Gastroesophageal sphincter (tissue), 4 donors: ENCODE data around the gene DIPK1A. TPM values are rescaled to one million over a fixed set of nuclear protein-coding genes. Genes with fewer than 3 reads are reported as not detected.

Source experiments
- ATAC-seq: fragments of 150-250 bp; one replicate; pipeline ENCODE4 v1.9.1; 2016; ENCODE audit warnings: mild to moderate bottlenecking, moderate library complexity
- H3K27ac ChIP-seq, 4 donors: fragments of 200-600 bp; sonication (generic) in 3 of 4; 1 replicate in 3 of 4; 2 replicates in 1 of 4; pipeline ENCODE4 v1.5.1; 2016 to 2019
- H3K27me3 ChIP-seq: fragments of 200-600 bp; sonication (generic); one replicate; pipeline ENCODE4 v1.5.1; 2019
- H3K36me3 ChIP-seq, 2 donors: fragments of 200-600 bp; sonication (generic); one replicate each; pipeline ENCODE4 v1.5.1; 2019; ENCODE audit warnings: control low read depth in 1 of 2
- H3K4me1 ChIP-seq, 3 donors: fragments of 200-600 bp; sonication (generic); 1 replicate in 2 of 3; 2 replicates in 1 of 3; pipeline ENCODE4 v1.5.1; 2016 to 2019; ENCODE audit warnings: control low read depth in 2 of 3
- H3K4me3 ChIP-seq, 2 donors: fragments of 200-600 bp; sonication (generic); one replicate each; pipeline ENCODE4 v1.5.1; 2019; ENCODE audit warnings: mild to moderate bottlenecking in 1 of 2, moderate library complexity in 1 of 2
- H3K9me3 ChIP-seq, 3 donors: fragments of 200-600 bp; sonication (generic); one replicate each; pipeline ENCODE4 v1.5.1; 2017 to 2019; ENCODE audit warnings: control low read depth in 2 of 3
- CTCF ChIP-seq, 4 experiments: fragments of 200-600 bp in 2 of 4; fragments of 450-650 bp in 2 of 4; sonication (generic) in 1 of 4; IDR thresholded peaks; one replicate each; pipeline ENCODE4 v1.5.1; 2017 to 2019; ENCODE audit warnings: antibody characterized with exemption in 4 of 4, mild to moderate bottlenecking in 2 of 4, moderate library complexity in 2 of 4
- EP300 ChIP-seq: sonication (generic); formaldehyde crosslinking; IDR thresholded peaks from one replicate; pipeline ENCODE4 v1.6.1; 2017; ENCODE audit warnings: antibody characterized with exemption, mild to moderate bottlenecking
- POLR2A ChIP-seq, 2 donors: fragments of 450-650 bp; IDR thresholded peaks; one replicate each; pipeline ENCODE4 v1.6.1; 2017; ENCODE audit warnings: antibody characterized with exemption in 2 of 2, mild to moderate bottlenecking in 2 of 2, moderate library complexity in 1 of 2
- POLR2AphosphoS5 ChIP-seq: sonication (generic); formaldehyde crosslinking; IDR thresholded peaks from one replicate; pipeline ENCODE4 v1.6.1; 2017; ENCODE audit warnings: antibody characterized with exemption
- WGBS, 2 donors: methylation state at CpG; one replicate each; pipeline ENCODE4 v1.1.5; 2018; ENCODE audit warnings: low coverage in 1 of 2; 5-methylcytosine and 5-hydroxymethylcytosine counted together
- total RNA-seq, 4 donors: library from RNA; depleted of rRNA; stranded (reverse); fragments of >200 nt; gene quantifications; one replicate each; pipeline ENCODE4 v1.1.0, GENCODE V29; 2016

Gene DIPK1A
- total RNA-seq, 4 donors from 2014 or later = 10.2 to 39.2 (median 32.9) TPM

- TF ChIP-seq POLR2A (IDR thresholded peaks at IDR 0.05) = no peak
- no peak for TF ChIP-seq EP300
- no peak for TF ChIP-seq CTCF (IDR thresholded peaks at IDR 0.05)
- TF ChIP-seq POLR2AphosphoS5 = no peak
- H3K9me3 ChIP-seq = no peaks in the 10 kb centered on the region
- no peak overlapping the region for H3K4me3 ChIP-seq
- peaks cover 0 to 26% (median 7%) of the 10 kb centered on the region in 3 donors for H3K4me1 ChIP-seq
- no peaks in the 10 kb centered on the region for H3K27me3 ChIP-seq
- no peak for ATAC-seq
- H3K36me3 ChIP-seq = peaks cover 0 to 18% of the 10 kb centered on the region in 2 donors
- H3K27ac ChIP-seq = no peak overlapping the region
- WGBS, 2 donors = 73 to 100% methylated on average over 1 to 2 of the region's 2 CpGs
Measured at GRCh38 chr1:92874987-92875386, 86.3 kb downstream of the DIPK1A start.

- Histone ChIP-seq H3K27me3 (no peaks in the 10 kb centered on the region), H3K36me3 (peaks cover 0 to 18% of the 10 kb centered on the region in 2 donors), H3K27ac (no peak overlapping the region), H3K4me3 (no peak overlapping the region), H3K4me1 (peaks cover 0 to 15% (median 3%) of the 10 kb centered on the region in 3 donors), H3K9me3 (no peaks in the 10 kb centered on the region)
- ATAC-seq = no peak
- WGBS, 2 donors = 58 to 64% methylated on average over 2 of the region's 2 CpGs
- TF ChIP-seq POLR2AphosphoS5 (no peak), POLR2A (IDR thresholded peaks at IDR 0.05) (no peak), EP300 (no peak), CTCF (IDR thresholded peaks at IDR 0.05) (no peak)
Measured at GRCh38 chr1:92872719-92873118, 88.5 kb downstream of the DIPK1A start.

- 90 to 100% methylated on average over 1 to 2 of the region's 2 CpGs for WGBS, 2 donors
- Histone ChIP-seq H3K27me3 (no peaks in the 10 kb centered on the region), H3K27ac (no peak overlapping the region), H3K4me3 (no peak overlapping the region), H3K36me3 (peaks cover 0 to 18% of the 10 kb centered on the region in 2 donors), H3K4me1 (no peaks in the 10 kb centered on the region), H3K9me3 (no peaks in the 10 kb centered on the region)
- no peak for ATAC-seq
- TF ChIP-seq EP300 (no peak), POLR2A (IDR thresholded peaks at IDR 0.05) (no peak), CTCF (IDR thresholded peaks at IDR 0.05) (no peak), POLR2AphosphoS5 (no peak)
Measured at GRCh38 chr1:92870591-92870990, 90.7 kb downstream of the DIPK1A start.

- ATAC-seq = no peak
- no peak for TF ChIP-seq POLR2A (IDR thresholded peaks at IDR 0.05)
- TF ChIP-seq EP300 = no peak
- TF ChIP-seq CTCF (IDR thresholded peaks at IDR 0.05) = no peak
- no peak for TF ChIP-seq POLR2AphosphoS5
Measured at GRCh38 chr1:92864131-92864530, 97.1 kb downstream of the DIPK1A start.

GRCh38 chr1:92862605-92863004 lies 98.7 kb downstream of the DIPK1A start:
- Histone ChIP-seq H3K9me3 (no peaks in the 10 kb centered on the region), H3K4me1 (peaks cover 0 to 7% (median 0%) of the 10 kb centered on the region in 3 donors), H3K27ac (no peak overlapping the region), H3K27me3 (no peaks in the 10 kb centered on the region), H3K4me3 (no peak overlapping the region), H3K36me3 (no peaks in the 10 kb centered on the region)
- ATAC-seq = no peak
- no peak for TF ChIP-seq CTCF (IDR thresholded peaks at IDR 0.05)
- TF ChIP-seq POLR2A (IDR thresholded peaks at IDR 0.05) = no peak
- no peak for TF ChIP-seq EP300
- TF ChIP-seq POLR2AphosphoS5 = no peak
- WGBS, 2 donors = 69 to 73% methylated on average over 4 of the region's 4 CpGs

More at GRCh38 chr1:92864131-92864530, 97.1 kb downstream of the DIPK1A start:
- Histone ChIP-seq H3K27me3 (no peaks in the 10 kb centered on the region), H3K9me3 (no peaks in the 10 kb centered on the region), H3K4me1 (peaks cover 0 to 6% (median 0%) of the 10 kb centered on the region in 3 donors), H3K27ac (no peak overlapping the region), H3K36me3 (no peaks in the 10 kb centered on the region), H3K4me3 (no peak overlapping the region)
